GM12878 (cell line): Measurements from ENCODE around the gene TMPRSS7.

Experiments
- ATF2 ChIP-seq: IDR thresholded peaks from 2 replicates; pipeline ENCODE4 v1.6.1; 2012; ENCODE audit warnings: low read length, inconsistent platforms
- CBFB ChIP-seq: IDR thresholded peaks from 2 replicates; pipeline ENCODE4 v1.6.1; 2016; ENCODE audit warnings: antibody characterized with exemption, low read depth
- EZH2 ChIP-seq: IDR thresholded peaks from 2 replicates; pipeline ENCODE4 v1.6.1; 2012; ENCODE audit warnings: low read depth, mild to moderate bottlenecking, control low read depth, inconsistent platforms, low read length, borderline replicate concordance; ENCODE audit not compliant: control insufficient read depth
- JUND ChIP-seq: IDR thresholded peaks from 2 replicates; pipeline ENCODE4 v1.6.1; 2012; ENCODE audit warnings: low read depth, mild to moderate bottlenecking, low read length, improper control_type of control experiment, moderate library complexity
- MAX ChIP-seq: IDR thresholded peaks from 2 replicates; pipeline ENCODE4 v1.6.1; 2012; ENCODE audit warnings: low read depth, low read length, improper control_type of control experiment
- NR2F1 ChIP-seq: fragments of 450-650 bp; conservative IDR thresholded peaks from 2 replicates; pipeline ENCODE4 v1.6.1; 2017; ENCODE audit warnings: mild to moderate bottlenecking
- POLR2A ChIP-seq: IDR thresholded peaks from 2 replicates; pipeline ENCODE4 v1.6.1; 2011; ENCODE audit warnings: low read depth, mild to moderate bottlenecking, low read length
- POLR2AphosphoS5 ChIP-seq: IDR thresholded peaks from 2 replicates; pipeline ENCODE4 v1.6.1; 2011; ENCODE audit warnings: mild to moderate bottlenecking, low read length, inconsistent platforms
- RELA ChIP-seq: fragments of 450-650 bp; IDR thresholded peaks from 2 replicates; pipeline ENCODE4 v1.8.0; 2014; ENCODE audit warnings: borderline replicate concordance; ENCODE audit not compliant: partially characterized antibody
- SP1 ChIP-seq: IDR thresholded peaks from one replicate; pipeline ENCODE4 v1.6.1; 2011; ENCODE audit warnings: low read depth, low read length
- SRF ChIP-seq, 2 experiments: IDR thresholded peaks; 2 replicates each; pipeline ENCODE4 v1.6.1; 2011; ENCODE audit warnings: low read depth in 2 of 2, low read length in 2 of 2, mild to moderate bottlenecking in 1 of 2, moderate library complexity in 1 of 2
- ZBTB11 ChIP-seq: fragments of 450-650 bp; formaldehyde crosslinking; IDR thresholded peaks from 2 replicates; pipeline ENCODE4 v1.5.0; 2022; ENCODE audit warnings: mild to moderate bottlenecking, missing genetic modification characterization
- ZNF592 ChIP-seq: fragments of 450-650 bp; IDR thresholded peaks from 2 replicates; pipeline ENCODE4 v1.6.1; 2017; ENCODE audit warnings: mild to moderate bottlenecking, moderate library complexity

- TF ChIP-seq POLR2AphosphoS5 (no peak), EZH2 (no peak), ZNF592 (no peak), ATF2 (no peak), RELA (no peak), NR2F1 (no peak), MAX (no peak), POLR2A (no peak), SRF (IDR thresholded peaks at IDR 0.05; ENCODE audit: low read depth in 2 of 2, low read length in 2 of 2) (no peak), CBFB (no peak), ZBTB11 (no peak), SP1 (no peak), JUND (no peak)
Observed at GRCh38 chr3:112009670-112010069, 24.9 kb upstream of the TMPRSS7 start.
